Dendritic cell treated with granulocyte-macrophage colony-stimulating factor and Interleukin-4, amounts not matched to agents 40 ng/mL and 50 ng/mL, for 4 days (primary cell): ENCODE results near the gene ITPR2.
A peak's percentile ranks its signal among the peaks of the same experiment; 100 is the strongest.
"Not testable (repeated sequence)": the region's sequence is repeated elsewhere in the genome, so short reads cannot be mapped to it uniquely, and the experiment has no call there.

ENCODE experiments used
- H3K27ac Mint-ChIP-seq: one replicate; pipeline ENCODE4 v1.8.0; 2022; ENCODE audit warnings: mild to moderate bottlenecking, mixed read lengths
- H3K27me3 Mint-ChIP-seq: one replicate; pipeline ENCODE4 v1.8.0; 2022; ENCODE audit warnings: mild to moderate bottlenecking, mixed read lengths
- H3K36me3 Mint-ChIP-seq: one replicate; pipeline ENCODE4 v1.8.0; 2022; ENCODE audit warnings: low read depth, mixed read lengths
- H3K4me1 Mint-ChIP-seq: one replicate; pipeline ENCODE4 v1.8.0; 2022; ENCODE audit warnings: low read depth, mixed read lengths
- H3K4me3 Mint-ChIP-seq: one replicate; pipeline ENCODE4 v1.8.0; 2022; ENCODE audit warnings: mild to moderate bottlenecking, moderate library complexity, mixed read lengths
- H3K9me3 Mint-ChIP-seq: one replicate; pipeline ENCODE4 v1.8.0; 2022; ENCODE audit warnings: mixed read lengths
- intact Hi-C: fragments of 100-400 bp; cut with micrococcal nuclease; formaldehyde crosslinking; loops from one replicate; pipeline ENCODE4 v1.15.0; 2022

Gene ITPR2

DNA sequence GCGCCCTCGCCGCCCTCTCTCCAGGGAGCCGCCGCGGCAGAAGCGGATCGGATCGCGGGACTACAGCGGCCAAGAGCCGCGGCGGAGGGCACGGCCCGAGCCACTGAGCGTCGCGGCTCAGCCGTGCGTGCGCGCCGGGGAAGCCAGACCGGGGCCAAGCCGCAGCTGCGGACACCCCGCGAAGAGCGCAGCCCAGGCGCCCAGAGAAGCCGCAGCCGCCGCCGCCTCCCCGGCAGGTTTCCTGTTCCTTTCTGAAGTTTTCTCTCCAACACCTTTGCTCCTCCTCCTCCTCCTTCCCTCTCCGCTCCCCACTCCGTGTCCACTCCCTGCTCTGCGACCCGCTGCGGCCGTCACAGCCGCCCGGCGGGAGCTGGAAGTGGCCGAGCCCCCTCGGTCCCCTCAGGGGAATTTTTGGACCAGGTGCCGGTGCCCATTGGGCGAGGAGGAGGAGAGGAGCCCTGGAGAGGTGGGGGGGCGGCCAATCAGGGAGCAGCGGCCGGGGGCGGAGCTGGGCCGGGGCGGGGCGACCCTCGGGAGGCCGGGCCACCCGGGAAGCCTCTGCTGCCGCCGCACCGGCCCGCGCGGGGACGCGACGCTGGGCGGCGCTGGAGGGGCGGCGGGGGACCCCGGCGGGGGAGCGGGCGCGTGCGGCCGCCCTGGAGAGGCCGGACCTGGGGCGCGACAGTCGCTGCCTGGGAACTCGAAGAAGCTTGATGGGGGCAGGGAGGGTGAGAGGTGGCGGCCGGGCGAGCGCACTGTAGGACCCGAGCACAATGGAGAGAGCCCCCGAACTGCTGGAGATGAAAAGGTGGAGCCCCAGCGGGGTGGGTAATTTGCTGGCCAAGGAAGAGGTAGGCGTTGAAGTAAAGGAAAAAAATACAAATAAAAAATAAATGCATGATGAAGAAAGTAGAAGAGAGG lies at the start of gene ITPR2:
Gene ITPR2, minus strand, starts transcription at position 373 of the 921 bp plus-strand sequence. CDS start 413 bp downstream, outside the sequence.
- Mint-ChIP-seq H3K4me1 (peaks cover 61% of the 10 kb centered on the region), H3K36me3 (peaks cover 40% of the 10 kb centered on the region), H3K4me3 (peak within 1 kb of the TSS; percentile 94), H3K27ac (peak within 1 kb of the TSS; percentile 100), H3K27me3 (no peaks in the 10 kb centered on the region), H3K9me3 (no peaks in the 10 kb centered on the region)
- intact Hi-C loops = loop anchor here (1.0 kb wide), 1 partner anchor 42 kb away; no protein-coding TSS in a partner anchor

DNA sequence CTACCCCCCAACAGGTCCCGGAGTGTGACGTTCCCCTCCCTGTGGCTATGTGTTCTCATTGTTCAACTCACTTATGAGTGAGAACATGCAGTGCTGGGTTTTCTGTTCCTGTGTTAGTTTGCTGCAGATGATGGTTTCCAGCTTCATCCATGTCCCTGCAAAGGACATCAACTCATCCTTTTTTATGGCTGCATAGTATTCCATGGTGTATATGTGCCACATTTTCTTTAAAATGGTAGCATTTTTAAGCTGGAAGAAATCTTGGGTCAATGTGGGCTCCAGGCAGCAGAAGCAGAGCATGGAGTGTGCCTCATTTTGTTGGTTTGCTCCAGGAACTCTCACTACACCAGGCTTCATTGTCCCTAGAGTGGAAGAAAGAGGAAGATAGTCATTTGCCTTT lies 47.6 kb upstream of the ITPR2 start:
- Mint-ChIP-seq H3K27me3 (peaks cover 15% of the 10 kb centered on the region), H3K36me3 (no peaks in the 10 kb centered on the region), H3K4me3 (no peak overlapping the region), H3K4me1 (peaks cover 10% of the 10 kb centered on the region), H3K9me3 (no peaks in the 10 kb centered on the region), H3K27ac (no peak overlapping the region)
- intact Hi-C loops = no loop called here

DNA sequence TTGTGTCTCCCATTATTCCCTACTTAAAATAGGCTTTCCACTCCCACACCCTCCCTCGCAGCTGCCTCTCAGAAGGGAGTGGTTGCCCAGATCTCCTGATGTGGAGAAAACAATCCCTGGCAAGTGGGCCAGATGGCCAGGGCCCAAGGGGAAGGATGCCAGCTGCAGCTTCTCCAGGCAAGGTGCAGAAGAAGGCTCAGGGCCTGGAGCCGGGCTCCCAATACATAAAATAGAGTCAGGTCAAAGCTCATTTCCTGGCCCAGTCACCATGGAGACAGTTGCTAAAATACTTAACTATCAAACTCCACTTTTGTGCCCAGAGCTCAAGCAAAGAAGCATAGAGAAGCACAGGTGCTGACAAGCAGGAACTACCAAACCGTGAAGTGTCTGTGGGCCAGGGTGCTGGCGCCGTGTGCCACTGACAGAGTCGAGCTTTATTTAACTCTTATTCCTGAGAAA lies 45.7 kb upstream of the ITPR2 start:
- Mint-ChIP-seq H3K27ac (no peak overlapping the region), H3K27me3 (peaks cover 6% of the 10 kb centered on the region), H3K4me3 (no peak overlapping the region), H3K4me1 (peaks cover 19% of the 10 kb centered on the region), H3K36me3 (no peaks in the 10 kb centered on the region), H3K9me3 (no peaks in the 10 kb centered on the region)
- intact Hi-C loops = no loop called here

DNA sequence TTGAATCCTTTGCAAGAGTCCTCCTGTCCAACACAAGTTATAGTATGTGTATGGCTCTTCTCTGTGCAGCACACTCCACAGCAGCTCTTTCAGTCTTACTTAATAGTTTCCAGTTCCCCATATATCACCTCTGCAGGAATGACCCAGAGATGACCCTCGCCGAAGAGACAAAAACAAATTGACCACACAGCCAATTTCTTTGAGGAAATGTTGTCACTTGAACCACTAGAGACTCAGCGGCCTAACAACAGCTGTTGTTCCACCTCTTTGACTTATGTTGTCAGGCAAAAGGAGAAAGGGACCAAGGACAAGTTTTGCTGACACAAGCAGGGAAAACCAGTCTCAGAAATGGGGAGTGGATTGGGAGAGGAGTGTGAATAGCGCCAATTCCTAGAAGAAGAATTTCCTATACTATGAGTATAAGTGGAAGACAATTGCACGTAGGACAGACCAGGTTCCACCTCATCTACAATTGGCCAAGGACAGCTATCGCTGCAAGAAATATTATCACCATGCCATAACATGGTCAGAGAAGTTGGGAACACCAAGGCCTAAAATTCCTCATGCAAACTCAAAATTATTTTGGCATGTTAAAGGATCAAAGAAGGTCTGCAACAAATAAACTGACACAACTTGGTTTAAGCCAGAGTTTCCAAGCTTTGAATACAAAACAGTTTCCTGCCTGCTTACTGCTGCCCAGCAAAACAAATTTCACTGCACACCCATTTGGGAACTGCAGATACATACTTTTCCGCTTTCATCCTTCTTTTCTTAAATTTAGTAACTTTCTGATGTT lies 41.7 kb upstream of the ITPR2 start:
- H3K27ac Mint-ChIP-seq = no peak overlapping the region
- intact Hi-C loops = no loop called here
- H3K4me3 Mint-ChIP-seq = no peak overlapping the region
- H3K9me3 Mint-ChIP-seq = no peaks in the 10 kb centered on the region
- H3K27me3 Mint-ChIP-seq = peaks cover 3% of the 10 kb centered on the region
- peaks cover 40% of the 10 kb centered on the region for H3K4me1 Mint-ChIP-seq
- no peaks in the 10 kb centered on the region for H3K36me3 Mint-ChIP-seq

- intact Hi-C loops = no loop called here
- Mint-ChIP-seq H3K27me3 (peaks cover 3% of the 10 kb centered on the region), H3K27ac (no peak overlapping the region), H3K36me3 (no peaks in the 10 kb centered on the region), H3K4me3 (no peak overlapping the region), H3K4me1 (peaks cover 43% of the 10 kb centered on the region), H3K9me3 (no peaks in the 10 kb centered on the region)
These were observed 39.6 kb upstream of the ITPR2 start for GRCh38 chr12:26872625-26873024.

DNA sequence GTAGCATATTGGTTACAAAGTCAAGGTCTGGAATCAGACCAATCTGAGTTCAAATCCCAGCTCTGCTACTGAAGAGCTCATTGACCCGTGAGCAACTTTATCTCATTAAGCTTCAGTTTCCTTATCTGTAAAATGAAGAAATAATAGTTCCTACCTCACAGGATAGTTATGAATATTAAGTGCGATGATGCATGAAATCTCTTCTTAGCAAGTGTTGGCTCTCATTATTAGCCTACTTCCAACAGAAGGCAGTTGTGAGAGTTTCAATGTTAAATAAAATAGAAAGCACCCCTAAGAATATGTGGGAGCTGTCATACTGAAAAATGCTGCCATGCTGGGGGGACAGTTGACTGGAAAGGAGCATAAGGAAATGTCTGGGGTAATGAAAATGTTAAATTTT lies 39.0 kb upstream of the ITPR2 start:
- H3K27me3 Mint-ChIP-seq = peaks cover 3% of the 10 kb centered on the region
- no peak overlapping the region for H3K4me3 Mint-ChIP-seq
- peaks cover 49% of the 10 kb centered on the region for H3K4me1 Mint-ChIP-seq
- no peaks in the 10 kb centered on the region for H3K36me3 Mint-ChIP-seq
- H3K27ac Mint-ChIP-seq = no peak overlapping the region
- H3K9me3 Mint-ChIP-seq = no peaks in the 10 kb centered on the region
- intact Hi-C loops = no loop called here

GRCh38 chr12:26870491-26871419 lies 37.8 kb upstream of the ITPR2 start:
- H3K9me3 Mint-ChIP-seq = no peaks in the 10 kb centered on the region
- no peak overlapping the region for H3K4me3 Mint-ChIP-seq
- no peak overlapping the region for H3K27ac Mint-ChIP-seq
- intact Hi-C loops = no loop called here
- H3K36me3 Mint-ChIP-seq = no peaks in the 10 kb centered on the region
- peaks cover 3% of the 10 kb centered on the region for H3K27me3 Mint-ChIP-seq
- peaks cover 52% of the 10 kb centered on the region for H3K4me1 Mint-ChIP-seq

GRCh38 chr12:26869908-26870459 lies 37.0 kb upstream of the ITPR2 start:
- peaks cover 3% of the 10 kb centered on the region for H3K27me3 Mint-ChIP-seq
- H3K36me3 Mint-ChIP-seq = no peaks in the 10 kb centered on the region
- H3K27ac Mint-ChIP-seq = no peak overlapping the region
- no peak overlapping the region for H3K4me3 Mint-ChIP-seq
- H3K9me3 Mint-ChIP-seq = no peaks in the 10 kb centered on the region
- H3K4me1 Mint-ChIP-seq = peaks cover 47% of the 10 kb centered on the region
- intact Hi-C loops = no loop called here

- Mint-ChIP-seq H3K27ac (no peak overlapping the region), H3K4me3 (no peak overlapping the region), H3K36me3 (no peaks in the 10 kb centered on the region), H3K27me3 (peaks cover 3% of the 10 kb centered on the region), H3K9me3 (no peaks in the 10 kb centered on the region), H3K4me1 (peaks cover 38% of the 10 kb centered on the region)
- intact Hi-C loops = no loop called here
These were observed 36.1 kb upstream of the ITPR2 start for GRCh38 chr12:26869104-26869494.

DNA sequence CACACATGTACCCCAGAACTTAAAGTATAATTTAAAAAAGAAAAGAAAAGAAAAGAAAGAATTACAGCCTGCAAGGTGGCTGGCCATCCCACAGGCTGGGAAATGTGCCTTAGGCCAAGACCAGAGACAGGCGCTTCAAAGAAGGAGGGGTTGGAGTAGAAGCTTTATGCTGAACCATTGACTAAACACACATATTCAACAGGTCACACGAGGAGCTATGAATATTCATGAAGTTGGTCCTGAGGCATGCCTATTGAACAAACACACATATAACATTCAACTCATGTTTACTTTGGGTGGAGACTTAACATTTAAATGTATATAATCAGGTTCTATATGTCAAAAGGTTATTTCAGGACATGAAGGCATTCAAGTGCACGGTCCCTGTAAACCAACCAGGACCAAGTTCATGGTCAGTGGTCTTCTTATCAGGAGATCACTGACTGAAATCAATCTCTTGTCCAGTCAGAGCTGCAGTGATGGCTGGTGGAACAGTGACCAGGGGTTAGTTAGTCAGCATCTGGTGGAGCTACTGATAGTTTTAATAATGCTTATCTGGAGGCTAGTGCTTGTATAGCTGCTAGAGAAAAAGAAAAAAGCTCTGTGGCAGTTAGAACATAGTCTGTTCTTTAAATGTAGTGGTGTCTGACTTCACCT lies 35.6 kb upstream of the ITPR2 start:
- peaks cover 3% of the 10 kb centered on the region for H3K27me3 Mint-ChIP-seq
- intact Hi-C loops = no loop called here
- no peak overlapping the region for H3K4me3 Mint-ChIP-seq
- H3K36me3 Mint-ChIP-seq = no peaks in the 10 kb centered on the region
- no peaks in the 10 kb centered on the region for H3K9me3 Mint-ChIP-seq
- peaks cover 33% of the 10 kb centered on the region for H3K4me1 Mint-ChIP-seq
- no peak overlapping the region for H3K27ac Mint-ChIP-seq

GRCh38 chr12:26867080-26867479 lies 34.1 kb upstream of the ITPR2 start:
- Mint-ChIP-seq H3K4me1 (peaks cover 28% of the 10 kb centered on the region), H3K36me3 (no peaks in the 10 kb centered on the region), H3K9me3 (no peaks in the 10 kb centered on the region), H3K27ac (no peak overlapping the region), H3K4me3 (no peak overlapping the region), H3K27me3 (peaks cover 3% of the 10 kb centered on the region)
- intact Hi-C loops = no loop called here

- Mint-ChIP-seq H3K27ac (no peak overlapping the region), H3K27me3 (no peaks in the 10 kb centered on the region), H3K36me3 (no peaks in the 10 kb centered on the region), H3K9me3 (no peaks in the 10 kb centered on the region), H3K4me3 (no peak overlapping the region), H3K4me1 (peaks cover 11% of the 10 kb centered on the region)
- intact Hi-C loops = no loop called here
These were observed 30.5 kb upstream of the ITPR2 start for GRCh38 chr12:26863515-26863914.

DNA sequence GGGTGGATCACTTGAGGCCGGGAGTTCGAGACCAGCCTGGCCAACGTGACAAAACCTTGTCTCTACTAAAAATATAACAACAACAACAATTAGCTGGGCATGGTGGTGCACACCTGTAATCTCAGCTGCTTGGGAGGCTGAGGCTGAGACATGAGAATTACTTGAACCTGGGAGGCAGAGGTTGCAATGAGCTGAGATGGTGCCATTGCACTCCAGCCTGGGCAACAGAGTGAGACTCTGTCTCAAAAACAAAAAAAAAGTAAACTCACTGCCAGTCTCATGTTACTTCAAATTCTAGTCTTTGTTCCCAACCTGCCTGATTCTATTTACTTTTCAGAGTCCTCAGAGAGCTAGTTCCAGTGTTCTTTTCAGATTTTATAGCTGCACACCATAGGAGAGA lies 29.8 kb upstream of the ITPR2 start:
- H3K9me3 Mint-ChIP-seq, H3K27me3 Mint-ChIP-seq, H3K36me3 Mint-ChIP-seq, H3K4me3 Mint-ChIP-seq, intact Hi-C loops, H3K27ac Mint-ChIP-seq: not testable (repeated sequence)
- peaks cover 11% of the 10 kb centered on the region for H3K4me1 Mint-ChIP-seq
